ENCODE results near the gene TAF1D. TPM values are rescaled to one million over a fixed set of nuclear protein-coding genes. Genes with fewer than 3 reads are reported as not detected.
A peak's percentile ranks its signal among the peaks of the same experiment; 100 is the strongest.

The TAF1D gene
- total RNA-seq, 1 experiment from 2014 or later, result 275 TPM

- Histone ChIP-seq H3K27me3 (replicated peaks; ENCODE audit: insufficient read depth, low read depth, low read length, poor library complexity) (no peaks in the 10 kb centered on the region), H3K9me3 (ENCODE audit: low read depth, low read length, poor library complexity, severe bottlenecking) (no peaks in the 10 kb centered on the region), H3K4me3 (ENCODE audit: low read depth, low read length, poor library complexity, severe bottlenecking) (peak within 1 kb of the TSS; percentile 83), H3K36me3 (ENCODE audit: insufficient read depth, low read length, poor library complexity, severe bottlenecking) (peaks cover 20% of the 10 kb centered on the region), H3K27ac (ENCODE audit: low read depth, low read length, poor library complexity, severe bottlenecking) (peak within 1 kb of the TSS; percentile 94), H3K4me1 (ENCODE audit: insufficient read depth, low read length, poor library complexity, severe bottlenecking) (peaks cover 20% of the 10 kb centered on the region)
- DNase-seq (ENCODE audit: low spot score), result peak; percentile 99
- CTCF ChIA-PET, result interaction anchor here (0.7 to 1.2 kb wide), 3 partner anchors 13 to 719 kb away, joined by 3 to 9 read pairs (median 3); partner anchors contain the start of genes C11orf54 and TAF1D
- intact Hi-C loops (cut with micrococcal nuclease; ENCODE audit: unreplicated experiment), result no loop called here
- TF ChIP-seq CTCF (conservative IDR thresholded peaks at IDR 0.05; ENCODE audit: low read depth, low read length) (peak; percentile 53), EZH2 (IDR thresholded peaks at IDR 0.05; ENCODE audit: borderline replicate concordance, low read depth, low read length, poor library complexity, severe bottlenecking) (no peak)
- BruUV-seq (replicated peaks), result no TSS peak
- POLR2A ChIA-PET (ENCODE audit: low non-redundant PET), result interaction anchor here (0.6 to 1.0 kb wide), 8 partner anchors 12 to 1858 kb away, joined by 3 to 10 read pairs (median 3); partner anchors contain the start of genes C11orf54 and TAF1D
Measured at GRCh38 chr11:93784145-93784934, 43.0 kb upstream of the TAF1D start, which contains the start of gene MED17. MED17 (plus strand) TSS chr11:93784282; CDS start chr11:93784514, 232 bp downstream.

DNA sequence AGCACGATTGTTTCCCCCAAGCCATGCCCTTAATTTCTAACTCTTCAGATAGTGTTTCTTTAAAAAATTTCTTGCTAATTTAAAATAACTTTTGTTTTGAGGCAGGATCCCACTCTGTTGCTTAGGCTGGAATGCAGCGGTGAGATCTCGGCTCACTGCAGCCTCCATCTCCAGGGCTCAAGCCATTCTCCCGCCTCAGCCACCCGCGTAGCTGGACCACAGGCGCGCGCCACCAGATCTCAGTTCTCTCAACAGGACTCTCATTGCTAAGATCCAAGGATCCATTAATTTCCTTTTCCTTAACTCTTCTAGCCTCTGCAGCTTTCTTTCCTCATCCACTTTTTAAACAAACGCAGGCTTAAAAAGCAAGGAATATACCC lies 42.5 kb upstream of the TAF1D start:
- BruUV-seq (replicated peaks), result TSS peak; percentile 87
- no peak for DNase-seq (ENCODE audit: low spot score)
- POLR2A ChIA-PET (ENCODE audit: low non-redundant PET), result interaction anchor here (0.6 to 1.0 kb wide), 7 partner anchors 12 to 1859 kb away, joined by 3 to 10 read pairs (median 3); partner anchors contain the start of genes C11orf54 and TAF1D

GRCh38 chr11:93783362-93783761 lies 42.1 kb upstream of the TAF1D start:
- DNase-seq (ENCODE audit: low spot score), result no peak
- peak overlapping the region; percentile 83 for H3K4me3 ChIP-seq (ENCODE audit: low read depth, low read length, poor library complexity, severe bottlenecking)
- BruUV-seq (replicated peaks), result no TSS peak
- H3K27me3 ChIP-seq (replicated peaks; ENCODE audit: insufficient read depth, low read depth, low read length, poor library complexity), result no peaks in the 10 kb centered on the region
- TF ChIP-seq CTCF (conservative IDR thresholded peaks at IDR 0.05; ENCODE audit: low read depth, low read length) (no peak), EZH2 (IDR thresholded peaks at IDR 0.05; ENCODE audit: borderline replicate concordance, low read depth, low read length, poor library complexity, severe bottlenecking) (no peak)
- H3K27ac ChIP-seq (ENCODE audit: low read depth, low read length, poor library complexity, severe bottlenecking), result peak overlapping the region; percentile 94
- ChIA-PET POLR2A (ENCODE audit: low non-redundant PET) (no interaction called here), CTCF (interaction anchor here (0.7 to 1.2 kb wide), 2 partner anchors 42 to 720 kb away, joined by 3 to 9 read pairs; partner anchors contain the start of genes C11orf54 and TAF1D)
- no peaks in the 10 kb centered on the region for H3K9me3 ChIP-seq (ENCODE audit: low read depth, low read length, poor library complexity, severe bottlenecking)
- peaks cover 10% of the 10 kb centered on the region for H3K36me3 ChIP-seq (ENCODE audit: insufficient read depth, low read length, poor library complexity, severe bottlenecking)
- H3K4me1 ChIP-seq (ENCODE audit: insufficient read depth, low read length, poor library complexity, severe bottlenecking), result peaks cover 20% of the 10 kb centered on the region
- intact Hi-C loops (cut with micrococcal nuclease; ENCODE audit: unreplicated experiment), result no loop called here

More for the DNA sequence above, 42.5 kb upstream of the TAF1D start:
- no peaks in the 10 kb centered on the region for H3K9me3 ChIP-seq (ENCODE audit: low read depth, low read length, poor library complexity, severe bottlenecking)
- peaks cover 20% of the 10 kb centered on the region for H3K4me1 ChIP-seq (ENCODE audit: insufficient read depth, low read length, poor library complexity, severe bottlenecking)
- peak overlapping the region; percentile 94 for H3K27ac ChIP-seq (ENCODE audit: low read depth, low read length, poor library complexity, severe bottlenecking)
- H3K36me3 ChIP-seq (ENCODE audit: insufficient read depth, low read length, poor library complexity, severe bottlenecking), result peaks cover 14% of the 10 kb centered on the region
- TF ChIP-seq EZH2 (IDR thresholded peaks at IDR 0.05; ENCODE audit: borderline replicate concordance, low read depth, low read length, poor library complexity, severe bottlenecking) (no peak), CTCF (conservative IDR thresholded peaks at IDR 0.05; ENCODE audit: low read depth, low read length) (no peak)
- peak overlapping the region; percentile 83 for H3K4me3 ChIP-seq (ENCODE audit: low read depth, low read length, poor library complexity, severe bottlenecking)
- intact Hi-C loops (cut with micrococcal nuclease; ENCODE audit: unreplicated experiment), result no loop called here
- CTCF ChIA-PET, result interaction anchor here (0.7 to 1.2 kb wide), 3 partner anchors 13 to 720 kb away, joined by 3 to 9 read pairs (median 3); partner anchors contain the start of genes C11orf54 and TAF1D
- no peaks in the 10 kb centered on the region for H3K27me3 ChIP-seq (replicated peaks; ENCODE audit: insufficient read depth, low read depth, low read length, poor library complexity)

All from A673 (cell line).